Cerebellar nuclear complex (tissue), 1 donor: Measurements from ENCODE around the gene GPR15.
A peak's percentile ranks its signal among the peaks of the same experiment; 100 is the strongest.

Source experiments
- DNase-seq, 2 experiments: peaks; one replicate each; lab custom pipeline; 2025; lab: John Stamatoyannopoulos, UW

The GPR15 gene

GRCh38 chr3:98531622-98532274, at the start of gene GPR15:
GPR15 (plus strand) TSS chr3:98531978; CDS start chr3:98532034, 56 bp downstream.
- DNase-seq, result no peak

GRCh38 chr3:98482717-98483482, 48.9 kb upstream of the GPR15 start:
- DNase-seq, result no peak

- no peak for DNase-seq
Measured at GRCh38 chr3:98483626-98484025, 48.2 kb upstream of the GPR15 start.

- DNase-seq, result no peak
Measured at GRCh38 chr3:98497381-98497780, 34.4 kb upstream of the GPR15 start, which contains the start of gene OR5K2. OR5K2 (plus strand) TSS chr3:98497681; CDS start chr3:98497681, 0 bp downstream.

GRCh38 chr3:98500019-98500418, 31.8 kb upstream of the GPR15 start:
- DNase-seq, result no peak

GRCh38 chr3:98501270-98501669, 30.5 kb upstream of the GPR15 start:
- no peak for DNase-seq

GRCh38 chr3:98501863-98502576, 29.8 kb upstream of the GPR15 start:
- no peak for DNase-seq

GRCh38 chr3:98504539-98504938, 27.2 kb upstream of the GPR15 start:
- DNase-seq, result no peak

- DNase-seq, result no peak
Measured at GRCh38 chr3:98508582-98508981, 23.2 kb upstream of the GPR15 start.

- DNase-seq, result no peak
Measured at GRCh38 chr3:98512576-98512975, 19.2 kb upstream of the GPR15 start.

- DNase-seq, result no peak
Measured at GRCh38 chr3:98513091-98513511, 18.7 kb upstream of the GPR15 start.

- DNase-seq, result no peak
Measured at GRCh38 chr3:98513736-98514135, 18.0 kb upstream of the GPR15 start.

GRCh38 chr3:98514948-98515347, 16.8 kb upstream of the GPR15 start:
- no peak for DNase-seq

GRCh38 chr3:98518816-98519215, 13.0 kb upstream of the GPR15 start:
- no peak for DNase-seq

GRCh38 chr3:98519351-98519750, 12.4 kb upstream of the GPR15 start:
- no peak for DNase-seq

GRCh38 chr3:98521897-98522543, 9.8 kb upstream of the GPR15 start:
- DNase-seq, result peak in 1 of 2 experiments; percentile 36

GRCh38 chr3:98522544-98523281, 9.1 kb upstream of the GPR15 start, which contains the start of gene CLDND1:
CLDND1 (minus strand) TSS chr3:98522902; CDS start chr3:98521424, 1,478 bp downstream.
- peak; percentile 83 to 98 for DNase-seq

GRCh38 chr3:98525494-98525893, 6.3 kb upstream of the GPR15 start:
- no peak for DNase-seq

GRCh38 chr3:98528474-98529346, 3.1 kb upstream of the GPR15 start:
- no peak for DNase-seq

GRCh38 chr3:98529856-98530459, 1.8 kb upstream of the GPR15 start:
- DNase-seq, result no peak
